Endometrial microvascular endothelial cells (primary cell): ENCODE data around the gene PID1. TPM values are rescaled to one million over a fixed set of nuclear protein-coding genes. Genes with fewer than 3 reads are reported as not detected.

Experiments
- in situ Hi-C: cut with HindIII; loops from 2 replicates; pipeline ENCODE4 v1.10.0; 2017; ENCODE audit warnings: low sequenced_read_pairs, low pct_unique_long_range_greater_than_20kb; ENCODE audit errors: inconsistent ontology term
- total RNA-seq: library from RNA; depleted of rRNA; stranded (reverse); fragments of >200 nt; gene quantifications from one replicate; pipeline ENCODE4 v1.2.3, GENCODE V29; 2015; ENCODE audit errors: inconsistent ontology term

PID1 gene
- total RNA-seq, 1 donor from 2014 or later: 0.28 TPM

GRCh38 chr2:229141424-229142025 lies 129.6 kb downstream of the PID1 start:
- in situ Hi-C loops: no loop called here

- in situ Hi-C loops: no loop called here
These were observed 133.4 kb downstream of the PID1 start for GRCh38 chr2:229137639-229138038.

DNA sequence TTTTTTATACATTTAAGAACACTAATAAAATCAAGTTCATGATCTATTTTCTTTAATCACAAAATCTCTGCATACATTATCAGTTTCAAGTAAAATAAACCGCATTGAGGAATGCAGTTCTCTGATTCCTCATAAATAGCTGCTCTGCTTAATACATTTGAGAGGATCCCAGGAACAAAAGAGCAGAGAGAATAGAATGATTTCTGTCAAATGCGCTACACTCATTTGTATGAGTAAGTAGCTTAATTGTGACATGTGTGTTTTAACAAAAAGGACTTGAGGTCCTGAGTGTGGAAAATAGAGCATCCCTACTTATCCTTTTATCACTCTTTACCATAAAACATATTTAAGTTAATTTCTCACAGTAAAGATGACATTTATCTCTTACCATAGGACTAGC lies 134.0 kb downstream of the PID1 start:
- in situ Hi-C loops: no loop called here

- in situ Hi-C loops: no loop called here
These were observed 137.8 kb downstream of the PID1 start for GRCh38 chr2:229133155-229133772.

DNA sequence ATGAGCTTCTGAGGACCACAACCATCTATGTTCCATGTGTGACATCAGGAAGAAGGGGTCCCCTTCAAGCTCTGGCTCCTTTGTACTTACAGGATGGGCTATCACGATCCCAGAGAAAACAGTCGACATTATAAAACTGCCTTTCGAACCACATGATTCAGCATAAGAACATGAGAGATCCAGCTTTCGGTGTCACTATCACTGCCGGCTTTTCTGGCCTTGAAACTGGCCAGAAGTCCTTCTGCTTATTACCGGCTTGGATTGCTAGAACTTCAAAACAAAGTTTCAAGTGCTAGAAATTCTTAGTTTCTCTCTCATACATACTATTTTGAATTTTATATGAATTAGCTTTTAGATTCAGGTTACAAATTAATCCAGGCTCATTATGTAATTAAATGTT lies 138.9 kb downstream of the PID1 start:
- in situ Hi-C loops: no loop called here

DNA sequence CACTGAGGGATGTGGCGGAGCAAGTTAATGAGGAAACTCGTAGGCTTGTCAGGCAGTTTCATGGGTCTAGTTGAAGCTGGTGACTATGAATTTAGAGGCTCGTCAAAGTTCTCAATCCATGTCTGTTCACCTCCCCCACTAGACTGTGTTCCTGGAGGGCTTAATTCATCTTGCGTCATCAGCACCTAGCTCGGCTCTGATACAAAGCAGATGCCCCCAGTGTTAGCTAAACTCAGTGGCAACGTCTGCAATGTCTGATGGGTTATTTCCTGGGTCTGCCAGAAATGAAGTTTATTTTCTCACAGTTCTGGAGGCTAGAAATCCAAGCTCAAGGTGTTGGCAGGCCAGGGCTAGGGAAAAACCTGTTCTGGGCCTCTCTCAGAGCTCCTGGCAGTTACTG lies 140.6 kb downstream of the PID1 start:
- in situ Hi-C loops: no loop called here

DNA sequence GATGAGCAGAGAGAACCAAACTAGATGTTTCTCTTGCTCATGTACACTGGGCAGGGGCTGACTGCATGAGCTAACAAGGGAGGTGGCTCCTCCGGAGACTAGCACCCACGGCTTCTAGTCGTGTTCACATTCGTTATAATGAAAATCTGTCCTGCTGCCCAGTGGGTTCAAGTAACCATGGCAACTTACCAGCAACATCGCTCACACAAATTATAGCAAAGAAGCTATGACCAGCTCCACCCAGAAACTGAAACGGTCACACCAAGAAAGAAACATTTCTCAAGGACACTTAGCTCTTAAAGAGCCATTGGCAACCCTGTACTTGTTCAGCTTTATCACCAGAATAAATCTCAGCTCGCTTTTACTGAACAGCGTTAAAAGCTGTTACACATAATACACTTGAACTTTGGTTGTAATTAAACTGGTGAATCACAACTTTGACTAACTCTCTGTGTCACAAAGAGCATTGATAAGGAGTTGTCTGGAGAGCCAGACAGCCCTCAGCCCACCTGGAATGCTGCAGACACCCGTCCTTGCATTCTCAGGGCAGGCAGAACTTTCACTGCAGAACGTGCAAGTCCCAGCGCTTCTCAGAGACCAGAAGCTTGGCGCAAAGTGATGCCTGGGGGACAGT lies 141.2 kb downstream of the PID1 start:
- in situ Hi-C loops: no loop called here

- in situ Hi-C loops: no loop called here
These were observed 143.6 kb downstream of the PID1 start for GRCh38 chr2:229127471-229127870.

- in situ Hi-C loops: no loop called here
These were observed 145.0 kb downstream of the PID1 start for GRCh38 chr2:229126066-229126465.

- in situ Hi-C loops: no loop called here
These were observed 147.0 kb downstream of the PID1 start for GRCh38 chr2:229124136-229124535.

DNA sequence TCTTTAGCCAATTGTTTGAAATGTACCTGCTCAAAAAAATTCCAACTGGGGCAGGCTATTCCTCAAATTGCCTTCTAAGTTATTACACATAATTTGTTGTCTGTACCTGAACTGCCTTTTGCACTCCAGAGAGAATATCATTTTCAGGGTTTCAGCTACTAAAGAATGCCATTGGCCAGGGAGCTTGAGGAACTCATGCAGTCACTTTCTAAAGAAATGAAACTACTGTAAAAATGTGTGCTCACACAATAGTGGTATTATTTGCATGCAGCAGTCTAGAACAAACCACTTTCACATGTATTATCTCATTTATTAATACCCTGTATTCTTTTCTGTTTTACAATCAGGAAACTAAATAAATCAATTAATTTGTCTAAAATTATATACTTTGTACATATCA lies 152.2 kb downstream of the PID1 start:
- in situ Hi-C loops: no loop called here

DNA sequence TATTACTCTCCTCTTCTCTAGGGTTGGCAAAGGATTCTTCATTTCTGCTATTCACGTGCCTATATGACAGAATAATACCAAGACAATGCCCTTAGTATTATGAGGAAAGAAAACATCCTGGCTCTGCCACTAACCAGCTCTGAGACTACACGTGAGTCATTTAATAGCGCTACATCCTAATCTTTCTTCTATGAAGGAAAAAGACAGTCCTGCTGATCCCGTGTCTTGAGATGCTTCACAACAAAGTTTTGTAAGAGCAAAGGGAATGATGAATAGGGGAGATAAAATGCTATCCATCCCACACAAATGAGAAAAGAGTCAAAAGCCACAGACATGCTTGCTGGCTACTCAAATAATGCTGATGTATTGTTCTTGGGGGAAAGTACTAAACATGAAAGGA lies 152.8 kb downstream of the PID1 start:
- in situ Hi-C loops: no loop called here

- in situ Hi-C loops: no loop called here
These were observed 159.3 kb downstream of the PID1 start for GRCh38 chr2:229111744-229112143.

DNA sequence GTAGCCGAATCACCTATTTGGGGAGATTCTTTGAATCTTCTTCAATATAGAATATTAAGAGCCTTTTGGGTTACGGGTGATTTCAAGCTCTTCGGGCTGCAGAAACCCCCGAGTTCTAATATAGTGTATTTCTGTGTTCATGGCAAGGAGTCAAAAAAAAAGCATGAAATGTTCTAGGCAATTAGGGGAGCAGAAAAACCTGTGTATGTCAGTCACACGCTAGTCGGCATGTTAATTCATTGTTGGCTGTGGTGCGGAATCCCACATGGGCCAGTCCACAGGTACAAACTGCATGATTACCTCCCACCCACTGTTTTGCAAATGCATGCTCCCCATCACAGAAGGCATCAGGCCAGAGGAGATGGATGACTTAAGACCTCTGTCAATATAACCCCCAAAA lies 161.9 kb downstream of the PID1 start:
- in situ Hi-C loops: no loop called here

DNA sequence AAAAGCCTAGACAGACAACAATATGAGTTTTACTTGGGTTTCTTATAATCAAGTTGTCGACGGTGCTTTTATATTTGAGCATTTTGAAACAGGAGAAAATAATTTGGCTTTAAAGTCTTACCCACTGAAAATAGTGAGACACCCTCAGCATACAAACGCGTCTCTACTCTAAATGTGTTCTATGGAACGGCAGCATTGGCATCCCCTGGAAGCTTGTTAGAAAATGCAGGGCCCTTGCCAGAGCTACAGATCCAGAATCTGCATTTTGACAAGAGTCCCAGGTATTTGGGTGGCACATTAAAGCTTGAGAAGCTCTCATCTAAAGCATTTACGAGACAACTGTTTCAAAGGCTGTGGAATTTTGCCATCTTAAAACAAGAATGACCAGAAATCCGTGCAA lies 163.5 kb downstream of the PID1 start:
- in situ Hi-C loops: no loop called here

GRCh38 chr2:229104974-229105387 lies 166.1 kb downstream of the PID1 start:
- in situ Hi-C loops: no loop called here

GRCh38 chr2:229104025-229104424 lies 167.1 kb downstream of the PID1 start:
- in situ Hi-C loops: no loop called here

DNA sequence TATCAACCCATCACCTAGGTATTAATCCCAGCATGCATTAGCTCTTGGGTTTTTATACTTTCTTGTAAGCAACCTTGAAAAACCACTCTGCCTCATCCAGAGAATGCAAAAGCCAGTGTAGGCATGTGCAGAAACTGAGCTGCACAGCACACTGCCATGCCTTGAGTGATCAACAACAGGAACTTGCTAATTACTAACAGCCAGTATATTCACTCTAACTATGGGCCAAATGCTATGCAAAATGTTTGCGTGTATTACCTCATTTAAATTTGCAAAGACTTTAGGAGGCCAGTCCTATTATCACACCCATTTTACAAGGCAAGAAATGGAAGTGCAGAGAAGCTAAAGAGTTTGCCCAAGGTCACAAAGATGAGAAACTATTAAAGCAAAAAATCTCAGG lies 169.8 kb downstream of the PID1 start:
- in situ Hi-C loops: no loop called here

DNA sequence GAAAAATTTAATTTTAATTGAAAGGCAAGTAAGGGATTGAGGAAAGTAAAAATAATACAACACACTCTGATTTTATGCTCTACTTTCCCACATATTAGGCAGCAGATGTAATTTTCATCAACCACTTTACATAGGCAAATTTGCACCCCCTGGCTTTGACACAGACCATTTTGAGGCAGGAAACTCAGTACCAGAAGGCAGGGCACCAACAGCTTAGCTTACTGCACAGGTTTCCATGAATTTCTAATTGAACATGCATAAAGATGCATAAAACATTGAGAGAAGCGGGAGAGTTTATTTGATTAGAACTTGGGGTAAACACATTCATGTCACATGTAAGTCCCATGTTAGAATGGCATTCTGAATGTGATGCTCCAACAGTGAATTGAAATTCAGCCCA lies 171.9 kb downstream of the PID1 start:
- in situ Hi-C loops: no loop called here

DNA sequence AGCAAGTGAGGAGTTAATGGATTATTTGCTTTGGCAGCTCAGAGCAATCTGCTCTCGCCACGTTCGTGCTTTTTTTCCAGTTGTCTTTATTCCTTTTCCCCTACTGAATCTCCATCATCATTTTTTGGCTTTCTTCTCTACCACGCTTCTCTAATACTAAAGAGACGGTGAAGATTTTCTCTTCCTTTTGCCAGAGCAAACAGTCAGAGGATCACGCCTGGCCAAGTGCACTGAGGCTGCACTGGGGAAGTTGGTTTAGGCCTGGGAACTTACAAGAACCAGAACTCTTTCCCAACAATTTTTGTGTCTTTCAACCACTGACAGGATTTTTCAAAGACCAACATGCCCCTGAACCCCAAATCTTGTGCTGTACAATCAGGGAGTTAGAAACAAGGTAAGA lies 172.3 kb downstream of the PID1 start:
- in situ Hi-C loops: no loop called here
